H1 (cell line): Measurements from ENCODE around the gene CUTA. TPM values are rescaled to one million over a fixed set of nuclear protein-coding genes. Genes with fewer than 3 reads are reported as not detected.

Source experiments
- JUND ChIP-seq: IDR thresholded peaks from 2 replicates; pipeline ENCODE4 v1.6.1; 2011; ENCODE audit warnings: mild to moderate bottlenecking, improper control_type of control experiment, low read length
- POLR2AphosphoS5 ChIP-seq: IDR thresholded peaks from 2 replicates; pipeline ENCODE4 v1.6.1; 2011; ENCODE audit warnings: low read depth, low read length
- polyA plus RNA-seq, 7 experiments: library from polyadenylated mRNA; depleted of rRNA in 3 of 7; stranded (reverse) in 5 of 7; unstranded in 2 of 7; fragments of >200 nt in 5 of 7; fragments of 200-250 nt in 2 of 7; gene quantifications; 1 replicate in 5 of 7; 2 replicates in 1 of 7; 4 replicates in 1 of 7; pipeline versions ENCODE4 v1.2.1 to v1.2.3, GENCODE V29; 2011 to 2013; ENCODE audit warnings: missing spikeins in 2 of 7, mixed read lengths in 2 of 7
- total RNA-seq: library from RNA; stranded (reverse); fragmentation: NEBNext Ultra II Directional; extraction: Animal tissue kit (Norgen Biotek cat#: 25700); gene quantifications from 2 replicates; pipeline ENCODE4 v1.2.1, GENCODE V29; 2021

The CUTA gene
- total and polyA plus RNA-seq, 2 of the 8 experiments (the other 6 are each of a cell fraction or from before 2014, with no cell fraction given) = 297 to 460 TPM

- TF ChIP-seq POLR2AphosphoS5 = peak; percentile 96
- no peak for TF ChIP-seq JUND
Observed at GRCh38 chr6:33454009-33454946, 36.4 kb upstream of the CUTA start, which contains the start of gene ZBTB9 (continued).
